ENCODE measurements around the gene ZNF66. TPM values are rescaled to one million over a fixed set of nuclear protein-coding genes. Genes with fewer than 3 reads are reported as not detected.
"Not testable (repeated sequence)": the region's sequence is repeated elsewhere in the genome, so short reads cannot be mapped to it uniquely, and the experiment has no call there.

Gene ZNF66
- total RNA-seq = 1 to 10 TPM; 4.1 to 7.3 (median 6.7) TPM

DNA sequence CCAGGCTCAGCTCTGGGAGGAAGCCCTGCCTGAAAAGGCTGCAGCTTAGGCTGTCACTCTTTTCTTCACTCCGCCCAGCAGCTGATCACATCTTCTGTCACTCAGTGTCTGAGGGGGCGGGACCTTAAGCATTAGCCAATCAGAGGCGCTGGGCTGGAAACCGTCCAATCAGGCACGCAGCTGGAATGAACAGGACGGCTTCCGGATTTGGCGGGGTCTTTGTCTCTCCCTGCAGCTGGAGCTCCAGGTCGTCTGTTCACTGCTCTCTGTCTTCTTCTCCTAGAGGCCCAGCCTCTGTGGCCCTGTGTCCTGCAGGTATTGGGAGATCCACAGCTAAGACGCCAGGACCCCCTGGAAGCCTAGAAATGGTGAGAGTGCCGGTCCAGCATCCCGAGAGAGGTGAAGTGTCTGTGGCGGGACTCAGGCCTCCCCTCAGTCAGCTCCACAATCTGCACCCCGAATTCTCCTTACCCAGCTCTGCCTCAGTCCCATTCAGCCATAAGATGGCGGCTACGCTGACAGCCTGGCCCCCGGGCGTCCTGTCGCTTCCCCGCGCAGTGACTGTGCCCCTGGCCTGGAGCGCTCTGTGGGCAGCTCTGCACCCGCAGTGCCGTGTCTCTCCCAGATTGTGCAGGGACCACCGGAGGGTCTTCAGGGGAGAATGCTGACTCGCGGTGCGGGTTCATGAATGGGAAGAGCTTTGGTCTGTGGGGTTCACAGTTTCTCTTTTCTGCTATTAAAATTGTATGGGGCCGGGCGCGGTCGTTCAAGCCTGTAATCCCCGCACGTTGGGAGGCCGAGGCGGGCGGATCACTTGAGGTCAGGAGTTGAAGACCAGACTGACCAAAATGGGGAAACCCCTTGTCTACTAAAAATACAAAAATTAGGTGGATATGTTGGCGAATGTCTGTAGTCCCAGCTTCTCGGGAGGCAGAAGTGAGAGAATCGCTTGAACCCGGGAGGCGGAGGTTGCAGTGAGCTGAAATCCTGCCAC lies at the start of gene ZNF66:
ZNF66 (plus strand) TSS at position 222 of the 994 bp plus-strand sequence; CDS start at position 366, 144 bp downstream.
- peak; percentile 76 for TF ChIP-seq POLR2A (IDR thresholded peaks at IDR 0.05)
- peak; percentile 50 to 77 (median 75) for TF ChIP-seq POLR2AphosphoS5 (IDR thresholded peaks at IDR 0.05)
- no peak for TF ChIP-seq EP300 (IDR thresholded peaks at IDR 0.05; ENCODE audit: low read depth)
- Histone ChIP-seq H3K9me3 (no peaks in the 10 kb centered on the region), H3K27me3 (no peaks in the 10 kb centered on the region), H3K4me1 (peaks cover 0 to 4% (median 1%) of the 10 kb centered on the region in 4 donors), H3K4me3 (peak within 1 kb of the TSS; percentile 49 to 85 (median 63)), H3K27ac (peak within 1 kb of the TSS; percentile 59 to 81 (median 70)), H3K36me3 (no peaks in the 10 kb centered on the region)
- WGBS, 2 donors (ENCODE audit: low coverage in 1 of 2) = 2% methylated on average over 41 of the region's 42 CpGs; no CpG with 5 or more reads in 1 of the 2 donors
- DNase-seq = peak; percentile 97
- intact Hi-C loops (cut with DNase I; ENCODE audit: low total_unique reads) = no loop called here
- in situ Hi-C loops (cut with MboI; ENCODE audit: low pct_ligation_motif_present in 1 of 4, low pct_unique_long_range_greater_than_20kb in 1 of 4, low sequenced_read_pairs in 3 of 4) = no loop called here

DNA sequence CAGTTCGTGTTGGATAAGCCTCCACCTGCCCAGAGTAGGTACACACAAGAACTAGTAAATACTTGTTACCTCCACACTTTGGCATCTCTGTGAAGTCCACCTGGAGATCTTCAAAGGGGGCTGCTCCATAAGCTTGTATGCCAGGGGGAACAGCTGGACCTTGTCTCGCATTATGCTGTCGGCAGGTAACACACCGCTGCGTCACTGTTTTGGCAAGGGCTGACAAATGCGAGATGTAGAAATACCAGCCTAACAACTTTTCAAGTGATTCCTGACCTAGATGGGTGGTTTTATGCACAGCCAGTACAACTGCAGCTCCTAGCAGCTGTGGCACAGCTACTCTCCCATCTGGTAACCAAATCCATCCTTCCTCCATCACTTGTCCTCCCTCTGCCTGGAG lies 25.9 kb upstream of the ZNF66 start:
- H3K36me3 ChIP-seq; DNase-seq; H3K9me3 ChIP-seq; H3K4me3 ChIP-seq; H3K27ac ChIP-seq; in situ Hi-C loops (cut with MboI; ENCODE audit: low pct_ligation_motif_present in 1 of 4, low pct_unique_long_range_greater_than_20kb in 1 of 4, low sequenced_read_pairs in 3 of 4); intact Hi-C loops (cut with DNase I; ENCODE audit: low total_unique reads); H3K4me1 ChIP-seq; H3K27me3 ChIP-seq: not testable (repeated sequence)
- 82 to 100% methylated on average over 1 to 6 of the region's 6 CpGs for WGBS, 2 donors (ENCODE audit: low coverage in 1 of 2)

DNA sequence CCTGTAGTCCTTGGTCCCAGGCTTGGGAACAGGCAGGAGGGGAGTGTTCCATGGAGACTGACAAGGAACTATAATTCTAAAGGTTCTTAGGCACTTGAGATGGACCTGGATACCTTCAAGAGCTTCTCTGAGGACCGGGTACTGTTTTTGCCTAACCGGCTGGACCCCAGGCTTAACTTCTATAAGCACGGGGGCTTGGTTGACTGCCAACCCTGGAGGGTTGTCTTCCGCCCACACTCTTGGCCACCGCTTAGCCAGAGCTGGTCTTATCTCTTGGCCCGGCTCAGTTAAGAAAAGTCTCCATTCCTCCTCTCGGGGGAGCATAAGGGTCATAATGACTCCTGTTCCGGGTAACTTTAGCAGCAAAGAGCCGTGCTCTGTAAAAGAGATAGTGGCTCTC lies 23.8 kb upstream of the ZNF66 start:
- H3K27ac ChIP-seq; DNase-seq; H3K4me1 ChIP-seq; H3K4me3 ChIP-seq; in situ Hi-C loops (cut with MboI; ENCODE audit: low pct_ligation_motif_present in 1 of 4, low pct_unique_long_range_greater_than_20kb in 1 of 4, low sequenced_read_pairs in 3 of 4); H3K36me3 ChIP-seq; H3K9me3 ChIP-seq; intact Hi-C loops (cut with DNase I; ENCODE audit: low total_unique reads); H3K27me3 ChIP-seq: not testable (repeated sequence)
- WGBS, 2 donors (ENCODE audit: low coverage in 1 of 2) = 87% methylated on average over 9 of the region's 9 CpGs; no CpG with 5 or more reads in 1 of the 2 donors

- in situ Hi-C loops (cut with MboI; ENCODE audit: low pct_ligation_motif_present in 1 of 4, low pct_unique_long_range_greater_than_20kb in 1 of 4, low sequenced_read_pairs in 3 of 4) = loop anchor here in 1 of 4 donors (5.0 kb wide), 1 partner anchor 197 kb away; no protein-coding TSS in a partner anchor
- H3K4me1 ChIP-seq; H3K27ac ChIP-seq; H3K4me3 ChIP-seq; intact Hi-C loops (cut with DNase I; ENCODE audit: low total_unique reads); H3K27me3 ChIP-seq; H3K36me3 ChIP-seq; H3K9me3 ChIP-seq; DNase-seq: not testable (repeated sequence)
- WGBS, 2 donors (ENCODE audit: low coverage in 1 of 2) = 71 to 77% methylated on average over 6 to 8 of the region's 8 CpGs
Measured at GRCh38 chr19:20769225-20769736, 6.8 kb upstream of the ZNF66 start.

GRCh38 chr19:20787786-20788185 lies 11.7 kb downstream of the ZNF66 start:
- H3K36me3 ChIP-seq = peaks cover 0 to 9% (median 4%) of the 10 kb centered on the region in 4 donors
- no peak overlapping the region for H3K4me3 ChIP-seq
- no peaks in the 10 kb centered on the region for H3K4me1 ChIP-seq
- peaks cover 8 to 10% of the 10 kb centered on the region in 2 donors for H3K9me3 ChIP-seq
- H3K27ac ChIP-seq = no peak overlapping the region
- TF ChIP-seq POLR2A (IDR thresholded peaks at IDR 0.05) (no peak), EP300 (IDR thresholded peaks at IDR 0.05; ENCODE audit: low read depth) (no peak), POLR2AphosphoS5 (IDR thresholded peaks at IDR 0.05) (no peak)
- TF ChIP-seq, protein P1, sequence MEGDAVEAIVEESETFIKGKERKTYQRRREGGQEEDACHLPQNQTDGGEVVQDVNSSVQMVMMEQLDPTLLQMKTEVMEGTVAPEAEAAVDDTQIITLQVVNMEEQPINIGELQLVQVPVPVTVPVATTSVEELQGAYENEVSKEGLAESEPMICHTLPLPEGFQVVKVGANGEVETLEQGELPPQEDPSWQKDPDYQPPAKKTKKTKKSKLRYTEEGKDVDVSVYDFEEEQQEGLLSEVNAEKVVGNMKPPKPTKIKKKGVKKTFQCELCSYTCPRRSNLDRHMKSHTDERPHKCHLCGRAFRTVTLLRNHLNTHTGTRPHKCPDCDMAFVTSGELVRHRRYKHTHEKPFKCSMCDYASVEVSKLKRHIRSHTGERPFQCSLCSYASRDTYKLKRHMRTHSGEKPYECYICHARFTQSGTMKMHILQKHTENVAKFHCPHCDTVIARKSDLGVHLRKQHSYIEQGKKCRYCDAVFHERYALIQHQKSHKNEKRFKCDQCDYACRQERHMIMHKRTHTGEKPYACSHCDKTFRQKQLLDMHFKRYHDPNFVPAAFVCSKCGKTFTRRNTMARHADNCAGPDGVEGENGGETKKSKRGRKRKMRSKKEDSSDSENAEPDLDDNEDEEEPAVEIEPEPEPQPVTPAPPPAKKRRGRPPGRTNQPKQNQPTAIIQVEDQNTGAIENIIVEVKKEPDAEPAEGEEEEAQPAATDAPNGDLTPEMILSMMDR (IDR thresholded peaks at IDR 0.05) = no peak
- in situ Hi-C loops (cut with MboI; ENCODE audit: low pct_ligation_motif_present in 1 of 4, low pct_unique_long_range_greater_than_20kb in 1 of 4, low sequenced_read_pairs in 3 of 4) = no loop called here
- intact Hi-C loops (cut with DNase I; ENCODE audit: low total_unique reads) = no loop called here
- H3K27me3 ChIP-seq = no peaks in the 10 kb centered on the region
- DNase-seq = no peak

DNA sequence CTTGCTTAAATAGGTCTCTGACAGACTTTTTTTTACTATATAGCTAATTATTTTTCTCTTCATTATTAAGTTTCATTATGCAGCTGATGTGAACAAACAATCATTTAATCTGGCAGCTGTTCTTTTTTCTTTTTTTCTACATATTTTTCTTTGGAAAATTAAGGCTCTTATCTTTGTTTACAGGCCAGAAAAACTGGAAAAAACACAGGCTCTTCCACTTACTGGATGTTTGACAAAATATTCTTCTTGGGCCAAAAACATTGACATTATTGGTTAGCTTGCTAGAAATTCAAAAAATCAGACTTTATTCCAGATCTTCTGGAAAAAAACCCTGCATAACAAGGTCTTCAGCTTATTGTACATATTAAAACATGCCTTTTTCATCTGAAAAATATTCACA lies 15.7 kb downstream of the ZNF66 start:
- TF ChIP-seq EP300 (IDR thresholded peaks at IDR 0.05; ENCODE audit: low read depth) = no peak
- TF ChIP-seq, protein P1 (IDR thresholded peaks at IDR 0.05) = no peak
- no peak for DNase-seq
- H3K27ac ChIP-seq = no peak overlapping the region
- intact Hi-C loops (cut with DNase I; ENCODE audit: low total_unique reads) = no loop called here
- H3K4me1 ChIP-seq = no peaks in the 10 kb centered on the region
- no peak overlapping the region for H3K4me3 ChIP-seq
- H3K36me3 ChIP-seq = peaks cover 0 to 32% (median 5%) of the 10 kb centered on the region in 4 donors
- peaks cover 12 to 15% of the 10 kb centered on the region in 2 donors for H3K9me3 ChIP-seq
- in situ Hi-C loops (cut with MboI; ENCODE audit: low pct_ligation_motif_present in 1 of 4, low pct_unique_long_range_greater_than_20kb in 1 of 4, low sequenced_read_pairs in 3 of 4) = no loop called here
- H3K27me3 ChIP-seq = no peaks in the 10 kb centered on the region

DNA sequence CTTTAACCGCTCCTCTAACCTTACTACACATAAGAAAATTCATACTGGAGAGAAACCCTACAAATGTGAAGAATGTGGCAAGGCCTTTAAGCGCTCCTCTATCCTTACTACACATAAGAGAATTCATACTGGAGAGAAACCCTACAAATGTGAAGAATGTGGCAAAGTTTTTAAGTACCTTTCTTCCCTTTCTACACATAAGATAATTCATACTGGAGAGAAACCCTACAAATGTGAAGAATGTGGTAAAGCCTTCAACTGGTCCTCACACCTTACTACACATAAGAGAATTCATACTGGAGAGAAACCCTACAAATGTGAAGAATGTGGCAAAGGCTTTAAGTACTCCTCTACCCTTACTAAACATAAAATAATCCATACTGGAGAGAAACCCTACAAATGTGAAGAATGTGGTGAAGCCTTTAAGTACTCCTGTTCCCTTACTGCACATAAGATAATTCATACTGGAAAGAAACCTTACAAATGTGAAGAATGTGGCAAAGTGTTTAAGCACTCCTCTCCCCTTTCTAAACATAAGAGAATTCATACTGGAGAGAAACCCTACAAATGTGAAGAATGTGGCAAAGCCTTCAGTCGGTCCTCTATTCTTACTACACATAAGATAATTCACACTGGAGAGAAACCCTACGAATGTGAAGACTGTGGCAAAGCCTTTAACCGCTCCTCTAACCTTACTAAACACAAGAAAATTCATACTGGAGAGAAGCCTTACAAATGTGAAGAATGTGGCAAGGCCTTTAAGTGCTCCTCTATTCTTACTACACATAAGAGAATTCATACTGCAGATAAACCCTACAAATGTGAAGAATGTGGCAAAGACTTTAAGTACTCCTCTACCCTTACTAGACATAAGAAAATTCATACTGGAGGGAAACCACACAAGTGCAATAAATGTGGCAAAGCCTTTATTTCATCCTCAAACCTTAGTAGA lies 30.5 kb downstream of the ZNF66 start:
- peaks cover 65 to 79% of the 10 kb centered on the region in 2 donors for H3K9me3 ChIP-seq

More for the DNA sequence above, 30.5 kb downstream of the ZNF66 start:
- H3K27ac ChIP-seq; in situ Hi-C loops (cut with MboI; ENCODE audit: low pct_ligation_motif_present in 1 of 4, low pct_unique_long_range_greater_than_20kb in 1 of 4, low sequenced_read_pairs in 3 of 4); H3K4me1 ChIP-seq; DNase-seq; intact Hi-C loops (cut with DNase I; ENCODE audit: low total_unique reads); H3K4me3 ChIP-seq; H3K27me3 ChIP-seq: not testable (repeated sequence)
- peaks cover 0 to 45% (median 21%) of the 10 kb centered on the region in 4 donors for H3K36me3 ChIP-seq
- WGBS, 2 donors (ENCODE audit: low coverage in 1 of 2) = 87 to 91% methylated on average over 5 of the region's 5 CpGs
